ENCODE measurements around the gene COL27A1.
A peak's percentile ranks its signal among the peaks of the same experiment; 100 is the strongest.

Gene COL27A1

GRCh38 chr9:114156657-114157421 is 1.5 kb downstream of the COL27A1 start (continued):
- TF ChIP-seq ZNF792 (tag by site-specific recombination; IDR thresholded peaks at IDR 0.05), result no peak
- peak; percentile 91 for TF ChIP-seq ZFHX2 (tag by site-specific recombination; conservative IDR thresholded peaks at IDR 0.05)
- no peak for TF ChIP-seq ZNF548 (tag by site-specific recombination; IDR thresholded peaks at IDR 0.05)
- TF ChIP-seq, protein P1, sequence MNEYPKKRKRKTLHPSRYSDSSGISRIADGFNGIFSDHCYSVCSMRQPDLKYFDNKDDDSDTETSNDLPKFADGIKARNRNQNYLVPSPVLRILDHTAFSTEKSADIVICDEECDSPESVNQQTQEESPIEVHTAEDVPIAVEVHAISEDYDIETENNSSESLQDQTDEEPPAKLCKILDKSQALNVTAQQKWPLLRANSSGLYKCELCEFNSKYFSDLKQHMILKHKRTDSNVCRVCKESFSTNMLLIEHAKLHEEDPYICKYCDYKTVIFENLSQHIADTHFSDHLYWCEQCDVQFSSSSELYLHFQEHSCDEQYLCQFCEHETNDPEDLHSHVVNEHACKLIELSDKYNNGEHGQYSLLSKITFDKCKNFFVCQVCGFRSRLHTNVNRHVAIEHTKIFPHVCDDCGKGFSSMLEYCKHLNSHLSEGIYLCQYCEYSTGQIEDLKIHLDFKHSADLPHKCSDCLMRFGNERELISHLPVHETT (tag by site-specific recombination; IDR thresholded peaks at IDR 0.05), result no peak
- no peak for TF ChIP-seq ZNF426 (tag by site-specific recombination; IDR thresholded peaks at IDR 0.05)
- TF ChIP-seq EGR2 (tag by site-specific recombination; IDR thresholded peaks at IDR 0.05; ENCODE audit: low read depth), result peak; percentile 86
- TF ChIP-seq ZBTB7A (tag by site-specific recombination; IDR thresholded peaks at IDR 0.05; ENCODE audit: low read depth), result no peak
- no peak for TF ChIP-seq ZNF488 (tag by site-specific recombination; IDR thresholded peaks at IDR 0.05)
- no peak for TF ChIP-seq ZNF555 (tag by site-specific recombination; conservative IDR thresholded peaks at IDR 0.05)
- TF ChIP-seq ZNF600 (tag by site-specific recombination; IDR thresholded peaks at IDR 0.05), result peak; percentile 86
- TF ChIP-seq ZNF561 (tag by site-specific recombination; IDR thresholded peaks at IDR 0.05; ENCODE audit: borderline replicate concordance), result no peak
- TF ChIP-seq ZNF624 (tag by site-specific recombination; IDR thresholded peaks at IDR 0.05), result no peak
- TF ChIP-seq, protein P2, sequence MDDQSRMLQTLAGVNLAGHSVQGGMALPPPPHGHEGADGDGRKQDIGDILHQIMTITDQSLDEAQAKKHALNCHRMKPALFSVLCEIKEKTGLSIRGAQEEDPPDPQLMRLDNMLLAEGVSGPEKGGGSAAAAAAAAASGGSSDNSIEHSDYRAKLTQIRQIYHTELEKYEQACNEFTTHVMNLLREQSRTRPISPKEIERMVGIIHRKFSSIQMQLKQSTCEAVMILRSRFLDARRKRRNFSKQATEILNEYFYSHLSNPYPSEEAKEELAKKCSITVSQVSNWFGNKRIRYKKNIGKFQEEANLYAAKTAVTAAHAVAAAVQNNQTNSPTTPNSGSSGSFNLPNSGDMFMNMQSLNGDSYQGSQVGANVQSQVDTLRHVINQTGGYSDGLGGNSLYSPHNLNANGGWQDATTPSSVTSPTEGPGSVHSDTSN (CRISPR knock-in tag; IDR thresholded peaks at IDR 0.05), result no peak
- TF ChIP-seq, protein P3, sequence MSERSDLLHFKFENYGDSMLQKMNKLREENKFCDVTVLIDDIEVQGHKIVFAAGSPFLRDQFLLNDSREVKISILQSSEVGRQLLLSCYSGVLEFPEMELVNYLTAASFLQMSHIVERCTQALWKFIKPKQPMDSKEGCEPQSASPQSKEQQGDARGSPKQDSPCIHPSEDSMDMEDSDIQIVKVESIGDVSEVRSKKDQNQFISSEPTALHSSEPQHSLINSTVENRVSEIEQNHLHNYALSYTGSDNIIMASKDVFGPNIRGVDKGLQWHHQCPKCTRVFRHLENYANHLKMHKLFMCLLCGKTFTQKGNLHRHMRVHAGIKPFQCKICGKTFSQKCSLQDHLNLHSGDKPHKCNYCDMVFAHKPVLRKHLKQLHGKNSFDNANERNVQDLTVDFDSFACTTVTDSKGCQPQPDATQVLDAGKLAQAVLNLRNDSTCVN (tag by site-specific recombination; optimal IDR thresholded peaks at IDR 0.05), result no peak
- no peak for TF ChIP-seq KLF16 (tag by site-specific recombination; IDR thresholded peaks at IDR 0.05)
- peak; percentile 32; the same call in 1 of the 2 replicates for TF ChIP-seq ZBTB17 (tag by site-specific recombination; IDR thresholded peaks at IDR 0.05)
- TF ChIP-seq, protein P4, sequence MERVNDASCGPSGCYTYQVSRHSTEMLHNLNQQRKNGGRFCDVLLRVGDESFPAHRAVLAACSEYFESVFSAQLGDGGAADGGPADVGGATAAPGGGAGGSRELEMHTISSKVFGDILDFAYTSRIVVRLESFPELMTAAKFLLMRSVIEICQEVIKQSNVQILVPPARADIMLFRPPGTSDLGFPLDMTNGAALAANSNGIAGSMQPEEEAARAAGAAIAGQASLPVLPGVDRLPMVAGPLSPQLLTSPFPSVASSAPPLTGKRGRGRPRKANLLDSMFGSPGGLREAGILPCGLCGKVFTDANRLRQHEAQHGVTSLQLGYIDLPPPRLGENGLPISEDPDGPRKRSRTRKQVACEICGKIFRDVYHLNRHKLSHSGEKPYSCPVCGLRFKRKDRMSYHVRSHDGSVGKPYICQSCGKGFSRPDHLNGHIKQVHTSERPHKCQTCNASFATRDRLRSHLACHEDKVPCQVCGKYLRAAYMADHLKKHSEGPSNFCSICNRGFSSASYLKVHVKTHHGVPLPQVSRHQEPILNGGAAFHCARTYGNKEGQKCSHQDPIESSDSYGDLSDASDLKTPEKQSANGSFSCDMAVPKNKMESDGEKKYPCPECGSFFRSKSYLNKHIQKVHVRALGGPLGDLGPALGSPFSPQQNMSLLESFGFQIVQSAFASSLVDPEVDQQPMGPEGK (tag by site-specific recombination; IDR thresholded peaks at IDR 0.05), result 0 out of 2 replicates have a peak, but pooled peaks have one; percentile 26
- TF ChIP-seq ZNF23 (tag by site-specific recombination; IDR thresholded peaks at IDR 0.05; ENCODE audit: borderline replicate concordance), result no peak
- TF ChIP-seq KLF17 (tag by site-specific recombination; IDR thresholded peaks at IDR 0.05), result no peak
- TF ChIP-seq REST (tag by site-specific recombination; IDR thresholded peaks at IDR 0.05), result peak; percentile 32; the same call in 1 of the 2 replicates
- TF ChIP-seq ZNF830 (tag by site-specific recombination; IDR thresholded peaks at IDR 0.05; ENCODE audit: low read depth), result no peak
- peak; percentile 45; the same call in 1 of the 2 replicates for TF ChIP-seq ZBTB20 (tag by site-specific recombination; IDR thresholded peaks at IDR 0.05)
- TF ChIP-seq ZIC2 (tag by site-specific recombination; IDR thresholded peaks at IDR 0.05), result peak; percentile 50; the same call in 1 of the 2 replicates
- no peak for TF ChIP-seq ZNF223 (tag by site-specific recombination; IDR thresholded peaks at IDR 0.05)
- TF ChIP-seq, protein P5, sequence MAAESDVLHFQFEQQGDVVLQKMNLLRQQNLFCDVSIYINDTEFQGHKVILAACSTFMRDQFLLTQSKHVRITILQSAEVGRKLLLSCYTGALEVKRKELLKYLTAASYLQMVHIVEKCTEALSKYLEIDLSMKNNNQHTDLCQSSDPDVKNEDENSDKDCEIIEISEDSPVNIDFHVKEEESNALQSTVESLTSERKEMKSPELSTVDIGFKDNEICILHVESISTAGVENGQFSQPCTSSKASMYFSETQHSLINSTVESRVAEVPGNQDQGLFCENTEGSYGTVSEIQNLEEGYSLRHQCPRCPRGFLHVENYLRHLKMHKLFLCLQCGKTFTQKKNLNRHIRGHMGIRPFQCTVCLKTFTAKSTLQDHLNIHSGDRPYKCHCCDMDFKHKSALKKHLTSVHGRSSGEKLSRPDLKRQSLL (tag by site-specific recombination; IDR thresholded peaks at IDR 0.05), result peak; percentile 62
- TF ChIP-seq KLF9 (tag by site-specific recombination; IDR thresholded peaks at IDR 0.05; ENCODE audit: low read depth), result 0 out of 2 replicates have a peak, but pooled peaks have one; percentile 17

Data from HEK293 (cell line).